HG03108 (cell line): ENCODE data around the gene SESTD1.
A peak's percentile ranks its signal among the peaks of the same experiment; 100 is the strongest.

Experiments used
- ATAC-seq: cut with Tn5 transposase; IDR thresholded peaks from one replicate; pipeline ENCODE4 v1.9.1; 2021; ENCODE audit warnings: moderate library complexity; ENCODE audit not compliant: unreplicated experiment

SESTD1 gene

DNA sequence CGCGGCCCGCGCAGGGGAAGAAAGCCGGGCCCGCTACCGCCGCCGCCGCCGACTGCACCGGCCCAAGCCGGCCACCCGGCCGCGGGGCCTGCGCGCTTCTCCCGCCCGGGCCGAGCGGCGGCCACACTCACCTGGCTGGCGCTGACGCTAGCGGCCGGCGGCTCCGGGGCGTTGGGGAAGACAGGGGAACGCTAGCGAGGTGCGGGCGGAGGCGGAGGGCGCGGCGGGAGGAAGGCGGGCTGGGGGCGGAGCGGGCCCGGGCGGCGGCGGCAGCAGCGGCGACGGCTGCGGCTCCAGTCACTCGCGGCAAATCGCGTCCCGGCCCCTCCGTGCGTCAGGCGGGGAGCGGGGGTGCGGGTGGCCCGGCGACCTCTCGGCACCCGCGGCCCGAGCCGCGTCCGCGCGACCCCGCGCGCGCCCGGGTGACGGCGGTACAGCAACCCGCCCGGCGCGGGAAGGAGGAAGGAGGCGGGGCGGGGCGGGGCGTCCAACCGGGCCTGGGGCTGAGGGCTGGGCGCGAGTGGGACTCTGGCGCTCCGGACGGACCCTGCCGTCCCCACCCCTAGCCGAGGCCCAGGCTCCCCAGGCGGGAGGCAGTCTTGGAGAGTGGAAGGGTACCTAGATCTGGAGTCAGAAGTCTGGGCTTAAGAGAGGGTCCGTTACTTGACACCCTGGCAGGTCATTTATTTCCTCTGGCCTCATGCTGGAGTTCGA is at the start of gene SESTD1:
Gene SESTD1, minus strand, starts transcription at position 465 of the 714 bp plus-strand sequence. CDS start 72,991 bp downstream, outside the sequence.
- peak; percentile 51 for ATAC-seq

DNA sequence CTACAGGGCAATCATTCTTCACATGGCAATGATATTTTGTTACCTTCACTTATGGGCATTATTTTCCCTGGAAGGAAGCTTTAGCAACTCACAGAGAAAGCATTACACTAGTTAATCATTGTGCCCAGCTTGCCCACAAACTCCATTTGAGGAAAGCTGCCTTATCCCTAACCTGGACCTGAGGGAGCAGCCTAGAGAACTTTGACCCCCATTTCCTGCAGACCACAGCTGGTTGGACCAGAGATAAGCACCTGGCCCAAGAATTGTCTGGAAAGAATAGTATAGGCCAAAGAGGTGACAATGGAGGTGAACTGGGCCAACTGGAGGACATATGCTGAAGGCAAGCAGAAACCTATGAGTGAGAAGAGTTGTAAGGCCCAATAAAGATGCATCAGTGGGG is 48.4 kb upstream of the SESTD1 start:
- no peak for ATAC-seq

DNA sequence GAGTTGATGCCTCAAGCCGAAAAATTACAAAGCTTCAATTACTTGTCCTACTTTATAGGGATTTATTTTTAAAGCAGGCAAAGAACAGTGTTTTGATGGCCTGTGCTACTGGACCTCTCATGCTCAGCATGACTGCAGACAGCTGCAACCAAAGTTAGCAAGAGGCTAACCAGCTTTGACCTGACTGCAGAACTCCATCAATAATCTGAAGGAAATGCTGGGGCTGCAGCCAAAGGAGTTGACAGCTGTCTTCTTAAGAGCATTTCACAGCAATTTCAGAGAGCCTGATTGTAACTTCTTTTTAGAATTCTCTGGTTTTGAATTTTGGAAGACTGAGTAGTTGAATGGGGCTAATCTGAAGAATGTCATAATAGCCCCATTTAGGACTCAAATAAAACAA is 46.5 kb upstream of the SESTD1 start:
- ATAC-seq = no peak

DNA sequence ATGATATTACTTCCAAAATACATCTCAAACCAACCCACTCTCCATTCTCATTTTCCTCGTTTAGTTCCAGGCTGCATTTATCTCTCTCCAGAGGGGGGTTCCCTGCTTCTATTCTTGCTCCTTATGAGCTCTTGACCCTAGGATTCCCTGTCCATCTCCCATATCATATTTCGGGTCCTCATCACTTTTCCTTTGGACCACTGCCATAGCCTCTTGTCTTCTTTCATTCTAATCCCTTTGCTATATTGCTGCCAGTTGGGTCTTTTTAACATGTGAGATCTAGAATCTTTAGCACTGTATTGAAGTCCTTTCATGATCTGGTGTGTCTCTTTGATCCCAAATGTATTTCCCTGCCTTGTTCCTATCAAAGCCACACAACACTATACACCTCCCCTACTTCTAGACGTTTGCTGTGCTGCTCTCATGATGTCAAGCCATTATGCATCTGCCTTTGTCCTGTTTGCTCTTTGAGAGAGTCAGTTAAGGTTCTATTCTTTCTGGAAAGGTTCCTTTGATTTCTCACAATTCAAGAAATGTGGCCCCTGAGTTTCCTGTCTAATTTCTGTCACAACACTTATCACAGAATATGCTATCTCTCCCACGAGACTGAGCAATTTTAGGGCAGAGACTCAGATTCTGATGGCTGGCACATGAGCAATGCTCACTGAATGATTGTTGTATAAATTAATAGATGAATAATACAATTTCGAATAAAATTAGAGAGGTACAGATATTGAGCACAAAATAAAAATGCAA is 43.2 kb upstream of the SESTD1 start:
- no peak for ATAC-seq

- ATAC-seq = no peak
Observed at GRCh38 chr2:179305125-179305524, 40.5 kb upstream of the SESTD1 start.

DNA sequence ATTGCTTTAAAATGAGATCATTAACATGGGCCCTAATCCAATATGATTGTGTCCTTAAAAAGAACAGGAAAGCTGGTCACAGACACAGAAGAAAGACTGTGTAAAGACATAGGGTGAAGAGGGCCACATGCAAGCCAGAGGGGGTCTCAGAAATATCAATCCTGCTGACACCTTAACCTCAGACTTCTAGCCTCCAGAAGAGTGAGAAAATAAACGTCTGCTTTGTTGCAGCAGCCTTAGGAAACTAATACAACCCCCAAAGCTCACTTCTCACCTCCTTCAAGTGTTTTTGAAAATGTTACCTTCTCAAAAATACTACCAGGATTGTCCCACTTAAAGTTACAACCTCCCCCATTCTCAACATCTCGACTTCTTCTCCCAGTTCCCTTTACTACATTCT is 39.8 kb upstream of the SESTD1 start:
- ATAC-seq = no peak

DNA sequence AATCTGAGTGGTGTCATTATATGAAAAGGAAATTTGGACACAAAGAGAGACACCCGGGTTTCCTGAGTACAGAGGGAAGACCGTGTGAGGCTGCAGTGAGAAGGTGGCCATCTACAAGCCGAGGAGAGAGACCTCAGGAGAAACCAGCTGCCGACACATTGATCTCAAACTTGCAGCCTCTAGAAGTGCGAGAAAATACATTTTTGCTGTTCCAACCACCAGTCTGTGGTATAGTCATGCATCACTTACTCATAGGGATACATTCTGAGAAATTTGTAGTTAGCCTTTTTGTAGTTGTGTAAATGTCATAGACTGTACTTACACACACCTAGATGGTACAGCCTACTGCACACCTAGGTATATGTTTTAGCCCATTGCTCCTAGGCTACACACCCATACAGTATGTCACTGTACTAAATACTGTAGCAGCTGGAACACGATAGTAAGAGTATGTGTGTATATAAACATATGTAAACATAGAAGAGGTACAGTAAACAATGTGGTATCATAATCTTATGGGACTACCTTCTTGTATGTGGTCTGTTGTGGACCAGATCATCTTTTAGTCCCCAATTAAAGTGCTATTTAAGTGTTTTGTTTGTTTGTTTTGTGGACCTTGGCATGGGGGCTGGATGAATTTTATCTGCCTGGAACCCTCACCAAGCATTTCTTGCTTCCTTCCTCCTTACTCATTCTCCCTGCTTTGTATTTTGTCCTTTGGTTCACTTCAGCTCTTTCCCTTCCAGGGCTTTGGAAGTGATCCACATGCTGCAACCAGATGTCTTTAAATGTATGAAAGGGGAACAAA is 38.3 kb upstream of the SESTD1 start:
- ATAC-seq = no peak

- ATAC-seq = no peak
Observed at GRCh38 chr2:179302149-179302548, 37.5 kb upstream of the SESTD1 start.

GRCh38 chr2:179298666-179299065 is 34.0 kb upstream of the SESTD1 start:
- no peak for ATAC-seq

DNA sequence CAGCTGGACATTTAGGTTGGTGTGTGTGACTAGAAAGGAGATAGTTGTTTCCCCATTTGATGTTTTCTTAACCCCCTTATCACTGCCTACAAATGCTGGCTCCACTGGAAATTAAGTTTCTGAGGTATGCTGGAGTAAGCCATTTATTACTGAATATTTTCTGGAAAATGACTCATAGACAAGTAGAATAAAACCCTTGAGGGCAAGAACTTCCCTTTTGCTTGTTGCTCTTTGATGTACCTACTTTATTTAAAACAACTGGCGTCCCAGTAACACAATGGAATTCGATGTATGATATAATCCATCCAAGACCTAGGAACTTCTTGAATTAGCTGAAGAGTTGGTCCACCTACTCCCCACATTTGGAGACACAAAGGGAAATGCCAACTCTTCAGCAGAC is 33.3 kb upstream of the SESTD1 start:
- no peak for ATAC-seq

DNA sequence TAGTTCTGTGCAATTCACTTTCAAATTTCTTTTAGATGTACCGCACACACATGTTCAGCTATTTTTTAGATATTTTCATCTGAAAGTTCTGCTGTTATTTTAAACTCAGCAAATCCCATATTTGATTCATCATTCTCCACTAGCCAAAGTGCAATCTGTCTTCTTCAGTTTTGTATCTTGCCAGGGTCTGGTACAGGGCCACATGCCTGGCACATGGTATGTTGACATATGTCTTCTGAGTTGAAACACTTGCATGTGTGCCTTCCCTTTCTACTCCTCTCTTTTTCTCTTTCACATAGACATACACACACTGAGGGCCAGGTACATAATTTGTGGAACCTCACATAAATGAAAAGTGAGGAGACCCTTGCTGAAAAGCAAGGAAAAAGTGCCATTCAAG is 25.7 kb upstream of the SESTD1 start:
- ATAC-seq = no peak

DNA sequence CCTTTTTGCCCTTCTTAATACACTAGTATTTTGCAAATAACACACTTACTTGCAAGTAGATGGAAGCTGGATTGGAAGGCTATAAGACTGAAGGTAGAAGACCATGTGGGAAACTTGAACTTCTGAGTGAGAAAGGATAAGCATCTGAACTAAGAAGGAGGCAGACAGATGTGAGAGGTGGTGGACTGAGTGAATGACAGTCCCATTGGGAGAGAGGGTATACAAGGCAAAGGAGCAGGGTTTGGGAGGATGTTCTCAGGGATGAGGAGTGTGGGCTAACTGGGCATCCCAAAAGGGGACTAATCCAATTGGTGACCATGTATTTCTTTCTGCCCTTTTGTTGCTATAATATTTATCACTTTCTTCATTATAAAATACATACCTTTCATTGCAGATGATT is 20.4 kb upstream of the SESTD1 start:
- no peak for ATAC-seq

- ATAC-seq = no peak
Observed at GRCh38 chr2:179277429-179278196, 13.0 kb upstream of the SESTD1 start.

GRCh38 chr2:179275253-179276012 is 10.8 kb upstream of the SESTD1 start:
- no peak for ATAC-seq

DNA sequence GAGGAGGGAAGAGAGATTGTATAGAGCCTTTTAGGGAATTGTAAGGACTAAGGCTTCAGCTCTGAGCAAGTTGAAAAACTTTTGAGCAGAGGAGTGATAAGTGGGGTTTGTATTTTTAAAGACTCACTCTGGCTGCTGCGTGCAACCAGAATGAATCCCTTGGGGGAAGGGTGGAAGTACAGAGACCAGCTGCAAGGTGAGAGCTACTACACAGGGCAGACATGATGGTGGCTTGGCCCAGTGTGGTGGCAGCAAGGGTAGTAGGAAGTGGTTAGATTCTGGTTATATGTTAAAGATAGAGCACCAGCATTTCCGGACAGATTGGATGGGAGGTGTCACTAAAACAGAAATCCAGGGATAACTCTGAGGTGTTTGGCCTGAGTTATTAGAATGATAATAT is 10.1 kb upstream of the SESTD1 start:
- peak; percentile 93 for ATAC-seq

DNA sequence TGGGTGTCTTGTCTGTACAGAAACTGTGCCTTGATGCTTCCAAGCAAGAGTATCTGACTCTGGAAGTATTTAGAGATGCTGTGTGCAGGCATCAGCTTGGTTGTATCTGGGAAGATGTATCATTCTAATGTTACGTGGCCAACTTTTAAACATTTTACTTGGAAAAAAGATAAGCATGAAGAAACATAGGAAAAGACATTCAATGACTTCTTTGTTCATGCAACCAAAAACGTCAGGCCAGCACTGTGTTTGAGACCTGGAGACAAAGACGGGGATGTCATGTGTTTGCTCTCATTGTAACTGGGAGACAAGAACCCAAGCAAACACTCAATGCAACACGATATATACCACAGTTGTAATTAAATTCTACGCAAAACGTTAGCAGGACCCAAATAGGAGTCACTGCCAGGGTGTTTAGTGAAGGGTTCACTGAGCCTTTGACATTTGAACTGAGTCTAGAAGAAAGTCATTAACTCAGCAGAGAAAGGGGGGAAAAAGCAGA is 8.9 kb upstream of the SESTD1 start:
- no peak for ATAC-seq

GRCh38 chr2:179272406-179273192 is 8.0 kb upstream of the SESTD1 start:
- no peak for ATAC-seq

GRCh38 chr2:179270689-179271088 is 6.1 kb upstream of the SESTD1 start:
- no peak for ATAC-seq

- ATAC-seq = peak; percentile 28
Observed at GRCh38 chr2:179268277-179268925, 3.8 kb upstream of the SESTD1 start.
